Measurements from ENCODE around the gene LDLRAD3.

DNA sequence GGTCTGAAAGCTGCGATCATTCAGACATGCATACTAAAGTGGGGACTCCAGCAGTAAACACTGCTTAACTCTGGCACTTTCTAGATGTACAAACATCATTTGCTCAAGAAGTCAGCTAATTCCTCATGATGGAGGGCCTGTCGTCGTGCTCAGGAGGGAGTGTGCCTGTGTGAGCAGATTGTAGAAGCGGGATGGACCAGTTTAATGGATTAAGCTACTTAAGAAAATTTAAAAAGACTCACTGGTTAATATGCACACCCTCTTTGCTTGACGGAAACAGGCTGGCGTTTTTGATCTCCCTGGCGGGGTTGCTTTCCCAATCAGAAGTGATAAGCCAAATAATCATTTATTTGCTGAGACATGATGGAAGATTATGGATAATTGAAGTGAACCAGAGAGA is 79.0 kb downstream of the LDLRAD3 start:
- TF ChIP-seq GATA2 (IDR thresholded peaks at IDR 0.05; ENCODE audit: low read depth, low read length) (no peak), GATA3 (IDR thresholded peaks at IDR 0.05; ENCODE audit: low read depth, low read length) (no peak)

Measured in SH-SY5Y (cell line).